Fibroblast of pulmonary artery (primary cell): ENCODE results near the gene TADA1.
"Not testable (repeated sequence)": the region's sequence is repeated elsewhere in the genome, so short reads cannot be mapped to it uniquely, and the experiment has no call there.

ENCODE experiments used
- DNase-seq: peaks from one replicate; pipeline ENCODE4 v3.0.0-alpha.2; 2010; ENCODE audit warnings: low read depth
- H3K4me3 ChIP-seq: replicated peaks from 2 replicates; pipeline ENCODE4 v1.5.1; 2011; ENCODE audit warnings: low read depth, mild to moderate bottlenecking, control low read depth, low read length, moderate library complexity
- TF ChIP-seq, protein P1 (sequence below): IDR thresholded peaks from 2 replicates; pipeline ENCODE4 v1.5.1; 2011; ENCODE audit warnings: mild to moderate bottlenecking, control low read depth, low read length, inconsistent platforms; ENCODE audit errors: missing control alignments

Gene TADA1

GRCh38 chr1:166895766-166896165 is 19.7 kb upstream of the TADA1 start:
- no peak overlapping the region for H3K4me3 ChIP-seq
- DNase-seq, result no peak
- TF ChIP-seq, protein P1, sequence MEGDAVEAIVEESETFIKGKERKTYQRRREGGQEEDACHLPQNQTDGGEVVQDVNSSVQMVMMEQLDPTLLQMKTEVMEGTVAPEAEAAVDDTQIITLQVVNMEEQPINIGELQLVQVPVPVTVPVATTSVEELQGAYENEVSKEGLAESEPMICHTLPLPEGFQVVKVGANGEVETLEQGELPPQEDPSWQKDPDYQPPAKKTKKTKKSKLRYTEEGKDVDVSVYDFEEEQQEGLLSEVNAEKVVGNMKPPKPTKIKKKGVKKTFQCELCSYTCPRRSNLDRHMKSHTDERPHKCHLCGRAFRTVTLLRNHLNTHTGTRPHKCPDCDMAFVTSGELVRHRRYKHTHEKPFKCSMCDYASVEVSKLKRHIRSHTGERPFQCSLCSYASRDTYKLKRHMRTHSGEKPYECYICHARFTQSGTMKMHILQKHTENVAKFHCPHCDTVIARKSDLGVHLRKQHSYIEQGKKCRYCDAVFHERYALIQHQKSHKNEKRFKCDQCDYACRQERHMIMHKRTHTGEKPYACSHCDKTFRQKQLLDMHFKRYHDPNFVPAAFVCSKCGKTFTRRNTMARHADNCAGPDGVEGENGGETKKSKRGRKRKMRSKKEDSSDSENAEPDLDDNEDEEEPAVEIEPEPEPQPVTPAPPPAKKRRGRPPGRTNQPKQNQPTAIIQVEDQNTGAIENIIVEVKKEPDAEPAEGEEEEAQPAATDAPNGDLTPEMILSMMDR, result no peak

- DNase-seq, result no peak
- TF ChIP-seq, protein P1, result no peak
Measured at GRCh38 chr1:166889776-166890175, 13.7 kb upstream of the TADA1 start.

GRCh38 chr1:166888373-166889111 is 12.5 kb upstream of the TADA1 start:
- TF ChIP-seq, protein P1, result no peak
- no peak for DNase-seq
- no peak overlapping the region for H3K4me3 ChIP-seq

More at GRCh38 chr1:166889776-166890175, 13.7 kb upstream of the TADA1 start:
- H3K4me3 ChIP-seq, result no peak overlapping the region

DNA sequence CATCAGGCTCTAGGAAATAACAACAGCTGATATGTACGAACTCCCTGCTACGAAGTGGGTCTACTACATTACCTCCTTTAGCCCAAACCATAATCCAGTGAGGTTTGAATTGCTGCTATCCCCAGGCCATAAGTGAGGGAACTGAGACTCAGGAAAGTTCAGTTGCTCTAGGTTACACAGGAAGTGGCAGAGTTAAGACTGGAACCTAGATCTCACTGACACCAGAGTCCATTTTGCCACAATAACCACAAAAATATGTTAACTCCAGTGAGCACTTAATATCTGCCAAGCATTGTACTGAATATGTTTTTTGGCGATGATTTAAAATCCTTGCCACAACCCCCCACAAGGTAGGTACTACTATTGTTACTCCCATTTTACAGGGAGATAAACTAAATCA is 8.9 kb upstream of the TADA1 start:
- DNase-seq, result no peak
- TF ChIP-seq, protein P1, result no peak
- H3K4me3 ChIP-seq, result no peak overlapping the region

- TF ChIP-seq, protein P1, result peak; percentile 55
- DNase-seq, result peak; percentile 26
- H3K4me3 ChIP-seq, result no peak overlapping the region
Measured at GRCh38 chr1:166884040-166884642, 8.1 kb upstream of the TADA1 start.

DNA sequence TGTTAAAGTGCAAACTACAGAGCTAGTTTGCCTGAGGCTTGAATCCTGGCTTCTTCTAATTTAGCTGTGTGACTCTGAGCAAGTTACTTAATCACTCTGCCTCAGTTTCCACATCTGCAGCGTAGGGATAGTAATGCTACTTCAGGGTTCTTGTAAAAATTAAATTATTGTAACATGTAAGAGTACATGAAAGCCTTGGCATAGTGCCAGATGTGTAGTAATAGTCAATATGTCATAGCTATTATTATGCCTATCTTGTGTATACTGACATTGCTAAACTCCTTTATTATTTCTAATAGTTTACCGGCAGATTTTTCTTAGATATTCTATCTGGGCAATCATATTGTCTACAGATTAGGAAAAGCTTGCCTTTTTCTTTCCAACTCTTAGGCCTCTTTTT is 6.8 kb upstream of the TADA1 start:
- DNase-seq, result no peak
- TF ChIP-seq, protein P1, result no peak
- no peak overlapping the region for H3K4me3 ChIP-seq

DNA sequence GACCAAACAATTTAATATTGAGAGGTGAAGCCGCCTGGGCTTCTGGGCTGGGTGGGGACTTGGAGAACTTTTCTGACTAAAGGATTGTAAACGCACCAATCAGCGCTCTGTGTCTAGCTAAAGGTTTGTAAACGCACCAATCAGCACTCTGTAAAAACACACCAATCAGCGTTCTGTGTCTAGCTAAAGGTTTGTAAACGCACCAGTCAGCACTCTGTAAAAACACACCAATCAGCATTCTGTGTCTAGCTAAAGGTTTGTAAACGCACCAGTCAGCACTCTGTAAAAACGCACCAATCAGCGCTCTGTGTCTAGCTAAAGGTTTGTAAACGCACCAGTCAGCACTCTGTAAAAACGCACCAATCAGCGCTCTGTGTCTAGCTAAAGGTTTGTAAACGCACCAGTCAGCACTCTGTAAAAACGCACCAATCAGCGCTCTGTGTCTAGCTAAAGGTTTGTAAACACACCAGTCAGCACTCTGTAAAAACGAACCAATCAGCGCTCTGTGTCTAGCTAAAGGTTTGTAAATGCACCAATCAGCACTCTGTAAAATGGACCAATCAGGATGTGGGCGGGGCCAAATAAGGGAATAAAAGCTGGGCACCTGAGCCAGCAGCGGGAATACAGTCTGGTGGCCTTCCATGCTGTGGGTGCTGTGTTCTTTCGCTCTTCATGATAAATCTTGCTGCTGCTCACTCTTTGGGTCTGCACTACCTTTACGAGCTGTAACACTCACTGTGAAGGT is 2.3 kb upstream of the TADA1 start:
- not testable (repeated sequence) for H3K4me3 ChIP-seq, DNase-seq
